Epithelial cell of proximal tubule (primary cell): ENCODE data around the gene DKK2. TPM values are rescaled to one million over a fixed set of nuclear protein-coding genes. Genes with fewer than 3 reads are reported as not detected.
"Not testable (repeated sequence)": the region's sequence is repeated elsewhere in the genome, so short reads cannot be mapped to it uniquely, and the experiment has no call there.

Source experiments
- DNase-seq: peaks from one replicate; pipeline ENCODE4 v3.0.0-alpha.2; 2011; ENCODE audit warnings: low read depth
- H3K4me3 ChIP-seq: 2 replicates; pipeline ENCODE4 v1.5.1; 2011; ENCODE audit warnings: low read depth, mild to moderate bottlenecking, low read length
- CTCF ChIP-seq: conservative IDR thresholded peaks from 2 replicates; pipeline ENCODE4 v1.5.1; 2012; ENCODE audit warnings: low read depth, mild to moderate bottlenecking, low read length
- total RNA-seq: library from RNA; depleted of rRNA; stranded (reverse); fragments of >200 nt; gene quantifications from 2 replicates; pipeline ENCODE4 v1.2.3, GENCODE V29; 2015

DKK2 gene
- total RNA-seq, 1 donor from 2014 or later, result 0.40 TPM

- no peak for TF ChIP-seq CTCF
- H3K4me3 ChIP-seq, result no peak overlapping the region
- no peak for DNase-seq
Observed at GRCh38 chr4:106929248-106929647, 106.9 kb downstream of the DKK2 start.

- TF ChIP-seq CTCF, result no peak
- no peak for DNase-seq
- no peak overlapping the region for H3K4me3 ChIP-seq
Observed at GRCh38 chr4:106914223-106914622, 121.9 kb downstream of the DKK2 start.

GRCh38 chr4:106909486-106910188 lies 126.5 kb downstream of the DKK2 start:
- no peak for DNase-seq
- H3K4me3 ChIP-seq, result no peak overlapping the region
- no peak for TF ChIP-seq CTCF

GRCh38 chr4:106908049-106908448 lies 128.1 kb downstream of the DKK2 start:
- DNase-seq, H3K4me3 ChIP-seq: not testable (repeated sequence)

- no peak for TF ChIP-seq CTCF
- DNase-seq, result no peak
- H3K4me3 ChIP-seq, result no peak overlapping the region
Observed at GRCh38 chr4:106907216-106907615, 128.9 kb downstream of the DKK2 start.

- DNase-seq, result no peak
- H3K4me3 ChIP-seq, result no peak overlapping the region
- TF ChIP-seq CTCF, result no peak
Observed at GRCh38 chr4:106906728-106907127, 129.4 kb downstream of the DKK2 start.

- no peak overlapping the region for H3K4me3 ChIP-seq
- peak; percentile 88 for TF ChIP-seq CTCF
- peak; percentile 18 for DNase-seq
Observed at GRCh38 chr4:106898621-106899230, 137.4 kb downstream of the DKK2 start.
